GM21423 (cell line): ENCODE results near the gene ERGIC1.

Experiments used
- ATAC-seq: cut with Tn5 transposase; IDR thresholded peaks from one replicate; pipeline ENCODE4 v1.9.1; 2021; ENCODE audit warnings: mild to moderate bottlenecking, moderate library complexity; ENCODE audit not compliant: unreplicated experiment

The ERGIC1 gene

DNA sequence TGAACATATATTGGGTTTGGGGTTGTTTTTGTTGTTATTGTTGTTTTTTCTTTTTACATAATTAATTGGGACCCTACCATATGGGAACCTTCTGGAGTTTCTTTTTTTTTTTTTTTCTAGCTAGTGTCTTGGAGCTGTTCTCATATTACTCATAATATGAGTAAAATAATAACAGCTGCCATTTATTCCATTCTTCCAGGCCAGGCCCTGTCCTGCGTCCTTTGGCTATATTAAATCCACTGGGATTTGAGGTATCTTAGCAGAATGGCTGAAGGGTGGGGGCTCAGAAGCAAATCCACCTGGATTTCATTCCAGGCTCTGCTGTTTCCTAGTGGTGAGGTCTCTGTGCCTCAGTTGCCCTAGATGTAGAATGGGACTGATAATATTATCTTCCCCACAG, 77.9 kb downstream of the ERGIC1 start:
- no peak for ATAC-seq

DNA sequence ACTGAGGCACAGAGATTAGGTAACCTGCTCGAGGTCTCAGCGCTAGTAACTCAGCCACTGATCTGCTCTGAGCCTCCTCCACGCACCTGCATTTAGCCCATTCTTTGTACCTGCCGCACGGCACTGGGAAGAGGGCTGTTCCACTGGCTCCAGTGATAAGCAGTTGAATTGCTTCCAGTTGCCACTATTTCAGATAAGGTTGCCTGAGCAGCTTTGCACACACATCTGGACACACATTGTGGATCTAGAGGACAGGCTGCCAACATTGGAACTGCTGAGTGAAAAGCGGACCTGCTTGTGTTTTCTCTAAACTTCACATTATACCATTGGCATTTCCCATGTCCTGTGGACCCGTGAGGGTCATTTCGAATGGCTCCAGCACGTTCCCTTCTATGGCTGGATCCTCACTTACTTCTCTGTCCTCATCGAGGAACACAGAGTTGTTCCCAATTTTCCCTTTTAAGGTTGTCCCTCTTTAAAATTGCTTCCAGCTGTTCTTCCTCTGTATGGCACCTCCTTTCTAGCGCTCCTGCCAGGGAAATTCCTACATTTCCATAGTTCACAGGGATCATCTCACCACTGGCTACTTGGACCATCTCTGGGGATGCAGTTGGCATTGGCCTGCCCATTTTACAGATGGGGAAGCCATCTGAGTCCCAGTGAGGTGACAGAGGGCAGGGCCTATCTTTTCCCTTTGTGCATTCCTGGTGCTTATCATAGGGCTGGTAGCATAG, 79.2 kb downstream of the ERGIC1 start:
- ATAC-seq: no peak

GRCh38 chr5:172915514-172915913, 81.5 kb downstream of the ERGIC1 start:
- ATAC-seq: no peak

GRCh38 chr5:172918421-172919371, 84.6 kb downstream of the ERGIC1 start:
- no peak for ATAC-seq

DNA sequence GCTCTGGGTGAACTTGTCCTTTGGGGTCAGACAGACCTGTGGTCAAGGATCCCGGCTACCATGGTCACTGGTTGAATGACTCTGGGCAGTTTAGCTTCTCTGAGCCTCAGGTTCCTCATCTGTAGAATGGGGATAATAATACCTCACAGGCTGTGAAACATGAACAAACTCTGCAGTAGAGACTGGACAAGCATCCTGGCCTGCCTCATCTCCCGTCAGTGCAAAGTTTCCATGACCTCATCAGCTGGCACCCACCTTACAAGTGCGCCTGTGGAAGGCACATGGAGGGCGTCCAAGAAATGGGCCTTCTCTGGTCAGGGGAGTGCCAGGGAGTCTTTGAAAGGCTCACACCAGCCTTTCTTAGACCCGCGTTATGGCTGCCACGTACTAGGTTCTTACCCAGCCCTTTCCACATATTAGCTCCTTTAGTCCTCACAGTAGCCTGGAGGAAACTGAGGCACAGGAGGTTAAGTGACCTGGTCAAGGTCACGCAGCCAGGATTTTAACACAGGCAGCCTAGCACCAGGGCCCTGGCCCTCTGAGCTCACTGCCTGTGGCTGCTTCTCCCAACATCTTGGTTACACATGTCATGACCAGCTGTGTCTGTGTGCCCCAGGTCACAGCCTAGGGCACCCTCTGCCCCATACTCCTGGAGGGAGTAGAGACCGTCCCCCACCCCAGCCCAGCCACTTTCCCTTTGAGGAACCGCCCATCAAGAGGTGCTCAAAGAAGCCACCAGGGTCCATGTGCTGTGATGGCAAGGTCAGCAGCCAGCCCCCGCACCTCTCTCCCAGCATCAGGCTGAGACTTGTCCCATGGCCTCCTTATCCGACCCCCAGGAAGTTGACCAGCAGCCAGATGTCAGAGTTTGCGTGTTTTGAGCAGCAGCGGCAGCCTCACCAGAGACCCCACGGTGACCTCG, 85.7 kb downstream of the ERGIC1 start:
- no peak for ATAC-seq

- no peak for ATAC-seq
Observed at GRCh38 chr5:172920447-172920849, 86.4 kb downstream of the ERGIC1 start.

DNA sequence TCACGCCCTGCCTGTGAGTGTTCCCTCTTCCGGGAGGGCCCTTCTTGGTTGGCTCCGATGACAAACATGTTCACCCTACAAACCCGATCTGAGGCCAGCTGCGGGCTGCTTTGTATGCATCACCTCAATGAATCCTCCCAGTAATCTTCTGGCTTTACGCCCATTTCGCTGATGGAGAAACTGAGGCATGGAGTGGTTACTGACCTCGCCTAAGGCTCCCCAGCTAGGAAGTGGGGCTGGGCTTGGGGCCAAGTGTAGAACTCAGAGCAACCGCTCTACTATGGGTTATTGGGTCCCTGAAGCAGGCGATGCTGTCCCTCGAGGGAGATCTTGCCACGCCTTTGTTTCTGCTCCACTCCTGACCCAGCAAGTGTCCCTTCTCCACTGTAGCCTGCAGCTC, 86.9 kb downstream of the ERGIC1 start:
- no peak for ATAC-seq

GRCh38 chr5:172921906-172922305, 87.9 kb downstream of the ERGIC1 start:
- no peak for ATAC-seq

DNA sequence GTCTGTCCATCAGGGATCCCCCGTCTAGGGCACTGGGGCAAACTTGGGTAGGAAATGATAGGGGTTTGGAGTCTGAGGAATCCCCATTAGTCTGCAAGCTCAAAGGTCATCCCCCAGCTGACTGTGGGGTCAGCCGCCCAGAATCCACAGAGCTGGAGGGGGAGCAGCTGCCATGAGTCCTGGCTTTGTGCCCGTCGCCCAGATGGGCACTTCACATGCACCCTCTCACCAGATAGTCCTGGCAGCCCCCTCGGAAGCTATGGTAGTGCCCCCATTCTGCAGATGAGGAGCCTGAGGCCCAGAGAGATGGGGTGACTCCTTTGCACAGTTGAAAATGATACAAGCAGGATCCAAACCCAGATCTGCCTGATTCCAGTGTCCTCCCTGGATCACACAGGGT, 89.5 kb downstream of the ERGIC1 start:
- ATAC-seq: no peak

DNA sequence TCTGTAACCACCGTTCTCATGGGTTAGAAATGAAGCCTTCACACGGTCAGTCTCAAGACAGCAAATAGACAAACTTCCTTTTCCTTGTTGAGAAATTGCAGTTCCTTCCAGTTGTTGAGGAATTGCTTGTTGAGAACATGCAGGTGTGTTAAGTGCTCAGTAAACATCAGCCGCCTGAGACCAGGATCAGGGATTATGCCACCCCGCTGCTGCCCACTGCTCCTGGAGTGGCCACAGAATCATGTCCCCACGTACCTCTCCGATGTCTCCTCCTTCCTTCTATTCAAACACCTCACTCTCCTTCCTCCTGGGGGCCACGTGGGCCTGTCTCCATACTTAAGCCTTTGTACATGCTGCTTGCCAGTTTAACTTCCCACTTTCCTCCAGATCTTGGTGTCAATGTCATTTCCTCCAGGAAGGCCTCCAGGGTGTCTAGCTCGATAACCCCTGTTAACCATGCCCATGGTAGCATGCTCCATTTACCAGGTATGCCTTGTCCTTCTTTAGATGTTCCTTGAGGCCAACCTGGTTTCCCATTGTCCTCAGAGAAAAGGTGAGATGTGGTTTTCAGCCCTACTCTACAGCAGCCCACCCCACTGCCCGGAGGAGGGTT, 91.4 kb downstream of the ERGIC1 start:
- ATAC-seq: no peak

GRCh38 chr5:172926008-172926523, 92.0 kb downstream of the ERGIC1 start:
- ATAC-seq: no peak

DNA sequence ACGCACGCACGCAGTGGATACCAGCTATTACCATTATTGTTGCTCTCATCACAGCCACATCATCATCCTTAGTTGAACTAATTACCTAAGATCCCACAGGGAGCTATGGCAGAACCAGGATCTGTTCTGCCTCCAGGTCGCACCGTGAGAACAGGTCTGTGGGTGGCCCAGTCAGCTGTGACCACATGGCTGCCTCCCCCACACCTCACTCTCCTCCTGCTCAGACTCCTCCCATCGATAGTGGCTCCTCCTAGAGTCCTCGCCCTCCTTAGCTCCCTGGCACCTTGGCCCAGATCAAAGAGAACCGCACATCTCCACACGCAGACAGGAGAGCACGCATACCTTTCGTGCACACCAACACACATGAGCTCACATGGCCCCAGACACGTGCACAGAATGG, 92.7 kb downstream of the ERGIC1 start:
- no peak for ATAC-seq

GRCh38 chr5:172929371-172929838, 95.4 kb downstream of the ERGIC1 start:
- ATAC-seq: no peak

DNA sequence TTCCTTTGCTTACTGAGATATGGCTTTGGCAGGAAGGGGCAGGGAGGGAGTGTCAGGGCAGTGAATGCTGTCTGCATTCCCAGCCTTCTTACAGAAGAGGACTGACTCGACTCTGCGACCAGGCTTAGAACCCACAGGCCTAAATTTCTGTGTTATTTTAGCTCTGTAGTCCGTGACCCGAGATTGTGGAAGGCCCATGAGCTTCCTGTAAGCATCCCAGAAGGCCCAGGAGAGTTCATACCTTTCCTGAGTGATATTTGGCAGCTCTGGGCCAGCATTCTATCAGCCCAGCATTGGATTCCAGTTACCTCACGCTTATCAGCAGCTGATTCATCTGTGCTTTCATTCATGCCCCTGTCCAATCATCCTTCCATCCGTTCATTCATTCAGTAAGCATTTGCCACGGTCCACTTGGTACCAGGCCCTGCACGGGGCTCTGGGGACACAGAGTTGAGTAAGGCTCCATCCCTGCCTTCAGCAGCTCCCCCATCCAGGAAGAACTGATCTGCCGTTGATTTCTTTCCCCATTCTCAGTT, 97.0 kb downstream of the ERGIC1 start:
- no peak for ATAC-seq

- ATAC-seq: peak; percentile 54
Observed at GRCh38 chr5:172932313-172933017, 98.4 kb downstream of the ERGIC1 start.

GRCh38 chr5:172933238-172933637, 99.2 kb downstream of the ERGIC1 start:
- ATAC-seq: no peak

DNA sequence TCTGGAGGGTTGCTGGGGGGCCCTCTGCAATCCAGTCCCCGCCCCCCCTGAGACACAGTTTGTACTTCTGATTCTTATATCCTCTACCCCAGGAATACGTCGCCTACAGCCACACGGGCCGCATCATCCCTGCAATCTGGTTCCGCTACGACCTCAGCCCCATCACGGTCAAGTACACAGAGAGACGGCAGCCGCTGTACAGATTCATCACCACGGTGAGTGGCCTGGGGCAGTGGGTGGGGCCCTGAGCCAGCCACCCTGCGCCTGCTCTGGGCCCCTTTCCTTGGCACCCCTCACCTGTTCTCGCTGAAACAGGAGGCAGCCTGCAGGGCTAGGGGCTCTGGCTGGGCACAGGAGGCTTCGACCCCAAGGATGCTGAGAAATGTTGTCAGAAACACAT, 101.0 kb downstream of the ERGIC1 start:
- ATAC-seq: no peak

DNA sequence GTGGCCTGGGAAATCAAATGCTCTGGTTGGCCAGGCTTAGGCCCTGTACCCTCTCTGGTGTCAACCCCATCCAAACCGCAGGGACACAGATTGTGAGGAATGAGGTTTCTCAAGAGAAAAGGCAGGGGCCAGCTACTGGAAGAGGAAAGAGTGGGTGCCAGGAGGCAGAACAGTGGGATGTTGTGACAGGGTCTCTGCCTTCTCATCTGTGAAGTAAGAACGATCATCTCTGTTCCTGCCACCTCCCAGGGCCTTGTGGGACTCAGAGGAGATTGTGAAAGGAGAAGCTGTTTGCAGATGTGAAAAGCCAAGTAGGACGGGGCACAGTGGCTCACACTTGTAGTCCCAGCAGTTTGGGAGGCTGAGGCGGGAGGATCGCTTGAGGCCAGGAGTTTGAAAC, 102.3 kb downstream of the ERGIC1 start:
- ATAC-seq: no peak

GRCh38 chr5:172939071-172939470, 105.0 kb downstream of the ERGIC1 start:
- ATAC-seq: no peak
